Colonic mucosa (tissue), 4 donors: ENCODE results near the gene POLD4. TPM values are rescaled to one million over a fixed set of nuclear protein-coding genes. Genes with fewer than 3 reads are reported as not detected.
A peak's percentile ranks its signal among the peaks of the same experiment; 100 is the strongest.

Experiments used
- DNase-seq: peaks from one replicate; pipeline ENCODE4 v3.0.0-alpha.2; 2020
- H3K27ac ChIP-seq: fragments of 200-600 bp; one replicate; pipeline ENCODE4 v1.8.0; 2021
- H3K27me3 ChIP-seq: fragments of 200-600 bp; one replicate; pipeline ENCODE4 v1.8.0; 2021
- H3K36me3 ChIP-seq: fragments of 200-600 bp; one replicate; pipeline ENCODE4 v1.8.0; 2021
- H3K4me1 ChIP-seq: fragments of 200-600 bp; one replicate; pipeline ENCODE4 v1.8.0; 2021; ENCODE audit warnings: mild to moderate bottlenecking
- H3K4me3 ChIP-seq: fragments of 200-600 bp; one replicate; pipeline ENCODE4 v1.8.0; 2021
- H3K9ac ChIP-seq, 2 donors: one replicate each; pipeline ENCODE4 v1.7.0; 2013; ENCODE audit warnings: control low read depth in 2 of 2, low read depth in 2 of 2, low read length in 2 of 2
- H3K9me3 ChIP-seq: fragments of 200-600 bp; one replicate; pipeline ENCODE4 v1.8.0; 2021
- intact Hi-C: fragments of 100-400 bp; cut with DNase I; formaldehyde crosslinking; loops from one replicate; pipeline ENCODE4 v1.14.1; 2022
- total RNA-seq, 2 donors: library from RNA; stranded (reverse); fragmentation: NEBNext Ultra II Directional in 1 of 2; extraction: Animal tissue kit (Norgen Biotek cat#: 25700) in 1 of 2; gene quantifications; one replicate each; pipeline ENCODE4 v1.2.1, GENCODE V29; 2021
- TF ChIP-seq, protein P1 (sequence below): fragments of 200-600 bp; IDR thresholded peaks from one replicate; pipeline ENCODE4 v1.8.0; 2022; ENCODE audit warnings: antibody characterized with exemption, mild to moderate bottlenecking
- donor health status: healthy.
- donor health status: DM: no; HTN: no; CAD: no.
- donor health status: DM: no; HTN: no; CAD: no.

POLD4 gene
- total RNA-seq, 2 donors from 2014 or later: 186 to 203 TPM

DNA sequence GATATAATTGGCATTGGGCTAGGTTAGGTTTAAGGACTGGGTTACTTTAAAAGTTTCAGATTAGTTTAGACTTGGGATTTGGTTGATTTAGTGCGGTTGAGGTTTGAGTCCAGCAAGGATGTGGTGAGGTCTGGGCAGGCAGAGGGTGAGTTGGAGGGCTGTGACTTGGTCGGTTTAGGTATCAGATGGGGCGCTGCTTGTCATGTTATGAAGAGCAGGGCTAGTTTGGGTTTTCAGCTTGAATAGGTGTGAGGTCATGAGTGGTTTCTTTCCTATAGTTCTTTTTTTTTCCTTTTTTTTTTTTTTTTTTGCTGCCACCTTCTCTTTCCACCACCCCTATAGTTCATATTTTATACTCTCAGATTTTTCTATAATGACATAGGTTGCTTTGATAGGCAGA, 15.3 kb upstream of the POLD4 start:
- no peaks in the 10 kb centered on the region for H3K36me3 ChIP-seq
- H3K4me1 ChIP-seq: peaks cover 21% of the 10 kb centered on the region
- intact Hi-C loops: no loop called here
- TF ChIP-seq, protein P1, sequence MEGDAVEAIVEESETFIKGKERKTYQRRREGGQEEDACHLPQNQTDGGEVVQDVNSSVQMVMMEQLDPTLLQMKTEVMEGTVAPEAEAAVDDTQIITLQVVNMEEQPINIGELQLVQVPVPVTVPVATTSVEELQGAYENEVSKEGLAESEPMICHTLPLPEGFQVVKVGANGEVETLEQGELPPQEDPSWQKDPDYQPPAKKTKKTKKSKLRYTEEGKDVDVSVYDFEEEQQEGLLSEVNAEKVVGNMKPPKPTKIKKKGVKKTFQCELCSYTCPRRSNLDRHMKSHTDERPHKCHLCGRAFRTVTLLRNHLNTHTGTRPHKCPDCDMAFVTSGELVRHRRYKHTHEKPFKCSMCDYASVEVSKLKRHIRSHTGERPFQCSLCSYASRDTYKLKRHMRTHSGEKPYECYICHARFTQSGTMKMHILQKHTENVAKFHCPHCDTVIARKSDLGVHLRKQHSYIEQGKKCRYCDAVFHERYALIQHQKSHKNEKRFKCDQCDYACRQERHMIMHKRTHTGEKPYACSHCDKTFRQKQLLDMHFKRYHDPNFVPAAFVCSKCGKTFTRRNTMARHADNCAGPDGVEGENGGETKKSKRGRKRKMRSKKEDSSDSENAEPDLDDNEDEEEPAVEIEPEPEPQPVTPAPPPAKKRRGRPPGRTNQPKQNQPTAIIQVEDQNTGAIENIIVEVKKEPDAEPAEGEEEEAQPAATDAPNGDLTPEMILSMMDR: no peak
- no peaks in the 10 kb centered on the region for H3K27me3 ChIP-seq
- DNase-seq: no peak
- no peaks in the 10 kb centered on the region for H3K9me3 ChIP-seq
- no peak overlapping the region for H3K27ac ChIP-seq
- H3K4me3 ChIP-seq: no peak overlapping the region
- H3K9ac ChIP-seq: no peak overlapping the region

DNA sequence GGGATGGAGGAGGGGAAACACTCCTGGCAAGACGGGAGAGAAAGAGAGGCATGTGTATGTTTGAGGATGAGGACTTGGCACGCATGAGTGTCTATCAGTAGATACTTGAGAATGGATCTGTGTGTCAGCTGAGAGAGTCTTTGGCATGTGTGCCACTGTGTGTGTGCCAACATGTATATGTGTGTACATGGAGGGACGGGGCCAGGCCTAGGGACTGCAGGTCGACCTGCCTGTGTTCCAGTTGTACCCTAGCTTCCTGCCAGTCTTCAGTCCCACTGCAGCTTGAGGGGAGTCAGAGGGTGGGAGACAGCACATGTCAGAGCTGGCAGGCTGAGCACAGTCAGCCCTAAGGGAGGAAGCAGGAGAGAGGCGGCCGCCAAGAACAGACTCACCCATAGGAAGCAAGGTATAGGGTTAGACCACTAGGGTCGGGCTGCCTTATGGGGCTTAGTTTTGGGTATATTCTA, 14.4 kb upstream of the POLD4 start:
- DNase-seq: no peak
- no peaks in the 10 kb centered on the region for H3K27me3 ChIP-seq
- H3K4me3 ChIP-seq: no peak overlapping the region
- TF ChIP-seq, protein P1: no peak
- H3K9me3 ChIP-seq: no peaks in the 10 kb centered on the region
- peaks cover 21% of the 10 kb centered on the region for H3K4me1 ChIP-seq
- H3K36me3 ChIP-seq: no peaks in the 10 kb centered on the region
- no peak overlapping the region for H3K9ac ChIP-seq
- H3K27ac ChIP-seq: no peak overlapping the region
- intact Hi-C loops: no loop called here

DNA sequence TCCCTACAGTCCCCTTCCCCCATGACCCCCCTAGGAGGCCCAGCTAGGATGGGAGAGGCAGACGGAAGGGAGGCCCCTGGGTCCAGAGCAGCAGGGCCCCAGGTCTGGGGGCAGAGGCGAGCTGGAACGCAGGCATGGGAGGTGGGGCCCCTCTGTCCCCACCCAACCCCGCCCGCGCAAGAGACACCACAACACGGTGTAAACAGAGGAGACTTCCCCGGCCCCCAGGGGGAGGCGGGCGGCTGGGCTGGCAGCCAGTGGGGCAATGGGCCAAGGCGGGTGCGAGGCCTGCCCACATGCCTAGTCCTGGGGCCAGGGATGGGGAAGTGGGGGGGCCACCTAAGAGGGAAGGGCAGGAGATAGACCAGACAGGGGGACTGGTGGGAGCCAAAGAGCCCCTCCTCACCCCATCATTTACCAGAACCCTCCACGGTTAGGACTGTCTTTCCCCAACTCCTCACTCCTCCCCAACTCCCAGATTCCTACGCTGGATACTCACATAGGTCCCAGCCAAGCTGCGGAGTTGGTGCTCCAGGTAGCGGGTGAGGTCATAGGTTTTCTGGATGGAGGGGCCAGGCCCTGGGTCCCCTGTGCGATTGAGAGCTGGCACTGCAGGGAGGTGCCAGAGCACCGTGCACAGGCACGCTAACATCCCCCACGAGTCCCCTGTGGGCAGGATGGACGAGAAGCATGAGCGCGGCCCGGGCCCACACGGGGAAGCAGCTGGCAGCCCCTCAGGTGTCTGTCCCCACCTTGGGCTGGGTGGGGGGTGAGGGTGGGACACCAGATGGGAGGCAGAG, 13.8 kb upstream of the POLD4 start:
- peaks cover 21% of the 10 kb centered on the region for H3K4me1 ChIP-seq
- H3K36me3 ChIP-seq: no peaks in the 10 kb centered on the region
- no peaks in the 10 kb centered on the region for H3K27me3 ChIP-seq
- peak; percentile 60 for DNase-seq
- H3K4me3 ChIP-seq: no peak overlapping the region
- no peaks in the 10 kb centered on the region for H3K9me3 ChIP-seq
- TF ChIP-seq, protein P1: no peak
- H3K27ac ChIP-seq: no peak overlapping the region
- H3K9ac ChIP-seq: no peak overlapping the region
- intact Hi-C loops: no loop called here

DNA sequence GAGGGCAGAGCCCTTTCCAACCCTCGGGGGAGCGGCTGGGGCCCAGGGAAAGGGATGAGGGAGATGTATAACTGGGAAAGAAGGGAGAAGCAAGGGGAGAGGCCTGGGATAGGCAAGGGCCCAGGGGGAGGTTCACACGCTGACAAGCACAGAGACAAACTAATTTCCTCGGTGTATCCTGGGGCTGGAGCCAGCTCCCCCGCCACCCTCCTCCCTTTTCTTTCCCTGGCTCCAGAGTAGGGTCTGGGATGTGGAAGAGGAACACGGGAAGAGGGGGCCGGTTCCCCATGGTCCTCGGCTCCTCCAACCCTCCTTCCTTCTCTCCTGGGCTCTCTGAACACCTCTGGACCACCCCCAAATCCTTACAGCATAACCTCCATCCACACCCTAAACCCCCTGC, 13.2 kb upstream of the POLD4 start:
- H3K4me3 ChIP-seq: no peak overlapping the region
- H3K9ac ChIP-seq: no peak overlapping the region
- H3K9me3 ChIP-seq: no peaks in the 10 kb centered on the region

DNA sequence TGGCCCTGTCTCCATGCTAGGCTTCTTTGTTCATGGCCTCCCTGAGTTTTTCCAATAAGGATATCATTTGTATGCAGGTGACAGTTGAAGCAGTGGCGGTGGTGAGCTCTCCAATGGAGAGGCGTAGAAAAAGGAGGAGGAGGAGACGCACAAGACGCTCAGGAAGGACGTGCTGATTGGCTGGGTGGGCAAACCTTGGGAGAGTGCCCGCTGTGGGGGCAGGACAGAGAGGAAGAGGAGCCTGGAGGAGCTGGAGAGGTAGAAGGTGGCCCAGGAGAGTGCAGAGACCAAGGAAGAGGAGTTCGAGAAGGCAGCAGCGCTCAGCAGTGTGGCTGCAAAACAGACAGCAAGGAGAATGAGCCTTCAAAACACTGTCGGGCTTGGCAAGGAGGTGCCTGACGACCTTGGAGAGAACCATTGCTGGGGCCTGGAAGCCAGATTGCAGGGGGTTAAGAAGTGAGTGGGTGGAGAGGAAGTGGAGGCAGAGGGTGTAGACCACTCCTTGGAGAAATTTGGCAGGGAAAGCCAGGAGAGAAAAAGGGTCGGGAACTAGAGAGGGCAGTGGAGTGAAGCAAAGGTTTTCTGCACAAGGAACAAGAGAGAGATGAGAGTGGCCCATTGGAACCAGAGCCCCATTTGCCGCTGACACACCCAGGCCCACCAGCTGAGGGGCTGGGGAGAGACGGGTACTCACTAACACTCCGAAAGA, 12.5 kb upstream of the POLD4 start:
- DNase-seq: peak; percentile 80
- TF ChIP-seq, protein P1: no peak
- peaks cover 12% of the 10 kb centered on the region for H3K4me1 ChIP-seq
- no peaks in the 10 kb centered on the region for H3K36me3 ChIP-seq
- H3K9ac ChIP-seq: no peak overlapping the region
- H3K27ac ChIP-seq: no peak overlapping the region
- intact Hi-C loops: no loop called here
- no peaks in the 10 kb centered on the region for H3K27me3 ChIP-seq
- H3K9me3 ChIP-seq: no peaks in the 10 kb centered on the region
- H3K4me3 ChIP-seq: no peak overlapping the region

More for the DNA sequence above, 13.2 kb upstream of the POLD4 start:
- intact Hi-C loops: no loop called here
- H3K27ac ChIP-seq: no peak overlapping the region
- TF ChIP-seq, protein P1: no peak
- no peaks in the 10 kb centered on the region for H3K27me3 ChIP-seq
- peaks cover 15% of the 10 kb centered on the region for H3K4me1 ChIP-seq
- H3K36me3 ChIP-seq: no peaks in the 10 kb centered on the region
- no peak for DNase-seq
